ENCODE measurements around the gene KMT2C.
"Not testable (repeated sequence)": the region's sequence is repeated elsewhere in the genome, so short reads cannot be mapped to it uniquely, and the experiment has no call there.

Gene KMT2C

GRCh38 chr7:152231089-152231488 lies 204.7 kb downstream of the KMT2C start:
- H3K36me3 ChIP-seq (ENCODE audit: control insufficient read depth, insufficient read depth, low read length): peaks cover 2% of the 10 kb centered on the region
- H3K4me1 ChIP-seq (ENCODE audit: control insufficient read depth, insufficient read depth, low read length): no peaks in the 10 kb centered on the region
- no peaks in the 10 kb centered on the region for H3K27me3 ChIP-seq (ENCODE audit: control insufficient read depth, insufficient read depth, low read length, poor library complexity, severe bottlenecking)
- no peak overlapping the region for H3K4me3 ChIP-seq (ENCODE audit: insufficient read depth, low read depth, low read length)
- no peak overlapping the region for H3K27ac ChIP-seq (ENCODE audit: insufficient read depth, low read depth, low read length, poor library complexity, severe bottlenecking)
- no peaks in the 10 kb centered on the region for H3K9me3 ChIP-seq (ENCODE audit: control insufficient read depth, low read length)

GRCh38 chr7:152219556-152219955 lies 216.2 kb downstream of the KMT2C start:
- H3K9me3 ChIP-seq (ENCODE audit: control insufficient read depth, low read length); H3K4me3 ChIP-seq (ENCODE audit: insufficient read depth, low read depth, low read length); H3K27me3 ChIP-seq (ENCODE audit: control insufficient read depth, insufficient read depth, low read length, poor library complexity, severe bottlenecking); H3K4me1 ChIP-seq (ENCODE audit: control insufficient read depth, insufficient read depth, low read length); H3K36me3 ChIP-seq (ENCODE audit: control insufficient read depth, insufficient read depth, low read length); H3K27ac ChIP-seq (ENCODE audit: insufficient read depth, low read depth, low read length, poor library complexity, severe bottlenecking): not testable (repeated sequence)
- WGBS, 2 experiments: 90 to 95% methylated on average over 3 to 5 of the region's 5 CpGs

GRCh38 chr7:152208766-152209165 lies 227.0 kb downstream of the KMT2C start:
- not testable (repeated sequence) for H3K9me3 ChIP-seq (ENCODE audit: control insufficient read depth, low read length); H3K27me3 ChIP-seq (ENCODE audit: control insufficient read depth, insufficient read depth, low read length, poor library complexity, severe bottlenecking); H3K36me3 ChIP-seq (ENCODE audit: control insufficient read depth, insufficient read depth, low read length); H3K4me1 ChIP-seq (ENCODE audit: control insufficient read depth, insufficient read depth, low read length); H3K27ac ChIP-seq (ENCODE audit: insufficient read depth, low read depth, low read length, poor library complexity, severe bottlenecking); H3K4me3 ChIP-seq (ENCODE audit: insufficient read depth, low read depth, low read length)
- 94% methylated on average over 7 of the region's 7 CpGs for WGBS, 2 experiments

- H3K27ac ChIP-seq (ENCODE audit: insufficient read depth, low read depth, low read length, poor library complexity, severe bottlenecking); H3K36me3 ChIP-seq (ENCODE audit: control insufficient read depth, insufficient read depth, low read length); H3K27me3 ChIP-seq (ENCODE audit: control insufficient read depth, insufficient read depth, low read length, poor library complexity, severe bottlenecking); H3K4me1 ChIP-seq (ENCODE audit: control insufficient read depth, insufficient read depth, low read length); H3K4me3 ChIP-seq (ENCODE audit: insufficient read depth, low read depth, low read length); H3K9me3 ChIP-seq (ENCODE audit: control insufficient read depth, low read length): not testable (repeated sequence)
Observed at GRCh38 chr7:152204417-152204816, 231.4 kb downstream of the KMT2C start.

GRCh38 chr7:152203095-152203494 lies 232.7 kb downstream of the KMT2C start:
- WGBS, 2 experiments: 83% methylated on average over 1 of the region's 3 CpGs; no CpG with 5 or more reads in 1 of the 2 experiments
- peaks cover 3% of the 10 kb centered on the region for H3K36me3 ChIP-seq (ENCODE audit: control insufficient read depth, insufficient read depth, low read length)
- no peaks in the 10 kb centered on the region for H3K27me3 ChIP-seq (ENCODE audit: control insufficient read depth, insufficient read depth, low read length, poor library complexity, severe bottlenecking)
- no peak overlapping the region for H3K4me3 ChIP-seq (ENCODE audit: insufficient read depth, low read depth, low read length)
- no peaks in the 10 kb centered on the region for H3K9me3 ChIP-seq (ENCODE audit: control insufficient read depth, low read length)
- H3K27ac ChIP-seq (ENCODE audit: insufficient read depth, low read depth, low read length, poor library complexity, severe bottlenecking): no peak overlapping the region
- no peaks in the 10 kb centered on the region for H3K4me1 ChIP-seq (ENCODE audit: control insufficient read depth, insufficient read depth, low read length)

- Histone ChIP-seq H3K9me3 (ENCODE audit: control insufficient read depth, low read length) (no peaks in the 10 kb centered on the region), H3K27ac (ENCODE audit: insufficient read depth, low read depth, low read length, poor library complexity, severe bottlenecking) (no peak overlapping the region), H3K4me1 (ENCODE audit: control insufficient read depth, insufficient read depth, low read length) (no peaks in the 10 kb centered on the region), H3K27me3 (ENCODE audit: control insufficient read depth, insufficient read depth, low read length, poor library complexity, severe bottlenecking) (no peaks in the 10 kb centered on the region), H3K36me3 (ENCODE audit: control insufficient read depth, insufficient read depth, low read length) (peaks cover 3% of the 10 kb centered on the region), H3K4me3 (ENCODE audit: insufficient read depth, low read depth, low read length) (no peak overlapping the region)
- 100% methylated on average over 2 of the region's 3 CpGs; no CpG with 5 or more reads in 1 of the 2 experiments for WGBS, 2 experiments
Observed at GRCh38 chr7:152202056-152202455, 233.7 kb downstream of the KMT2C start.

GRCh38 chr7:152200395-152200794 lies 235.4 kb downstream of the KMT2C start:
- Histone ChIP-seq H3K9me3 (ENCODE audit: control insufficient read depth, low read length) (no peaks in the 10 kb centered on the region), H3K27ac (ENCODE audit: insufficient read depth, low read depth, low read length, poor library complexity, severe bottlenecking) (no peak overlapping the region), H3K4me3 (ENCODE audit: insufficient read depth, low read depth, low read length) (no peak overlapping the region), H3K4me1 (ENCODE audit: control insufficient read depth, insufficient read depth, low read length) (no peaks in the 10 kb centered on the region), H3K27me3 (ENCODE audit: control insufficient read depth, insufficient read depth, low read length, poor library complexity, severe bottlenecking) (no peaks in the 10 kb centered on the region), H3K36me3 (ENCODE audit: control insufficient read depth, insufficient read depth, low read length) (peaks cover 3% of the 10 kb centered on the region)
- 93 to 94% methylated on average over 6 of the region's 6 CpGs for WGBS, 2 experiments

GRCh38 chr7:152196391-152196790 lies 239.4 kb downstream of the KMT2C start:
- no peaks in the 10 kb centered on the region for H3K9me3 ChIP-seq (ENCODE audit: control insufficient read depth, low read length)
- peaks cover 19% of the 10 kb centered on the region for H3K36me3 ChIP-seq (ENCODE audit: control insufficient read depth, insufficient read depth, low read length)
- H3K27ac ChIP-seq (ENCODE audit: insufficient read depth, low read depth, low read length, poor library complexity, severe bottlenecking): no peak overlapping the region
- H3K4me3 ChIP-seq (ENCODE audit: insufficient read depth, low read depth, low read length): no peak overlapping the region
- WGBS, 2 experiments: 97 to 98% methylated on average over 4 of the region's 4 CpGs
- H3K27me3 ChIP-seq (ENCODE audit: control insufficient read depth, insufficient read depth, low read length, poor library complexity, severe bottlenecking): no peaks in the 10 kb centered on the region
- no peaks in the 10 kb centered on the region for H3K4me1 ChIP-seq (ENCODE audit: control insufficient read depth, insufficient read depth, low read length)

GRCh38 chr7:152193880-152194279 lies 241.9 kb downstream of the KMT2C start:
- H3K27me3 ChIP-seq (ENCODE audit: control insufficient read depth, insufficient read depth, low read length, poor library complexity, severe bottlenecking): no peaks in the 10 kb centered on the region
- H3K9me3 ChIP-seq (ENCODE audit: control insufficient read depth, low read length): no peaks in the 10 kb centered on the region
- H3K36me3 ChIP-seq (ENCODE audit: control insufficient read depth, insufficient read depth, low read length): peaks cover 19% of the 10 kb centered on the region
- no peak overlapping the region for H3K4me3 ChIP-seq (ENCODE audit: insufficient read depth, low read depth, low read length)
- no peaks in the 10 kb centered on the region for H3K4me1 ChIP-seq (ENCODE audit: control insufficient read depth, insufficient read depth, low read length)
- 93 to 100% methylated on average over 1 to 3 of the region's 4 CpGs for WGBS, 2 experiments
- no peak overlapping the region for H3K27ac ChIP-seq (ENCODE audit: insufficient read depth, low read depth, low read length, poor library complexity, severe bottlenecking)

- WGBS, 2 experiments: 90 to 95% methylated on average over 2 of the region's 2 CpGs
- Histone ChIP-seq H3K4me1 (ENCODE audit: control insufficient read depth, insufficient read depth, low read length) (no peaks in the 10 kb centered on the region), H3K27ac (ENCODE audit: insufficient read depth, low read depth, low read length, poor library complexity, severe bottlenecking) (no peak overlapping the region), H3K36me3 (ENCODE audit: control insufficient read depth, insufficient read depth, low read length) (peaks cover 27% of the 10 kb centered on the region), H3K9me3 (ENCODE audit: control insufficient read depth, low read length) (no peaks in the 10 kb centered on the region), H3K27me3 (ENCODE audit: control insufficient read depth, insufficient read depth, low read length, poor library complexity, severe bottlenecking) (no peaks in the 10 kb centered on the region), H3K4me3 (ENCODE audit: insufficient read depth, low read depth, low read length) (no peak overlapping the region)
Observed at GRCh38 chr7:152189061-152189460, 246.7 kb downstream of the KMT2C start.

GRCh38 chr7:152185558-152185957 lies 250.2 kb downstream of the KMT2C start:
- 88 to 95% methylated on average over 4 of the region's 4 CpGs for WGBS, 2 experiments
- Histone ChIP-seq H3K27me3 (ENCODE audit: control insufficient read depth, insufficient read depth, low read length, poor library complexity, severe bottlenecking) (no peaks in the 10 kb centered on the region), H3K4me1 (ENCODE audit: control insufficient read depth, insufficient read depth, low read length) (no peaks in the 10 kb centered on the region), H3K27ac (ENCODE audit: insufficient read depth, low read depth, low read length, poor library complexity, severe bottlenecking) (no peak overlapping the region), H3K9me3 (ENCODE audit: control insufficient read depth, low read length) (no peaks in the 10 kb centered on the region), H3K4me3 (ENCODE audit: insufficient read depth, low read depth, low read length) (no peak overlapping the region), H3K36me3 (ENCODE audit: control insufficient read depth, insufficient read depth, low read length) (peaks cover 24% of the 10 kb centered on the region)

Measured in ectodermal cell (in vitro differentiated cells).